Stomach (tissue), 4 donors: Measurements from ENCODE around the gene ENTPD8.

ENCODE experiments used
- CTCF ChIP-seq, 7 experiments: fragments of 450-650 bp in 4 of 7; fragments of 200-600 bp in 3 of 7; sonication (generic) in 3 of 7; IDR thresholded peaks; one replicate each; pipeline ENCODE4 v1.5.1; 2016 to 2019; ENCODE audit warnings: antibody characterized with exemption in 7 of 7, control low read depth in 2 of 7, mild to moderate bottlenecking in 1 of 7
- EP300 ChIP-seq: sonication (generic); formaldehyde crosslinking; IDR thresholded peaks from one replicate; pipeline ENCODE4 v1.6.1; 2017; ENCODE audit warnings: antibody characterized with exemption
- POLR2A ChIP-seq, 4 donors: fragments of 450-650 bp; IDR thresholded peaks; one replicate each; pipeline ENCODE4 v1.6.1; 2016; ENCODE audit warnings: antibody characterized with exemption in 4 of 4, control low read depth in 2 of 4, mild to moderate bottlenecking in 1 of 4, moderate library complexity in 1 of 4

- TF ChIP-seq CTCF (IDR thresholded peaks at IDR 0.05) (no peak), EP300 (no peak), POLR2A (IDR thresholded peaks at IDR 0.05) (no peak)
Observed at GRCh38 chr9:137449931-137450538, 8.9 kb upstream of the ENTPD8 start.
